ENCODE measurements around the gene YIF1B. TPM values are rescaled to one million over a fixed set of nuclear protein-coding genes. Genes with fewer than 3 reads are reported as not detected.

YIF1B gene
- total and polyA plus RNA-seq, 4 donors: 34.1 to 74.1 (median 42.9) TPM

- 93% methylated on average over 22 of the region's 22 CpGs for WGBS
- Histone ChIP-seq H3K27ac (ENCODE audit: low read depth in 1 of 2, low read length in 2 of 2) (no peak overlapping the region), H3K9ac (ENCODE audit: low read depth in 1 of 2, low read length in 2 of 2) (no peak overlapping the region), H3K4me3 (ENCODE audit: low read depth in 1 of 3, low read length in 3 of 3) (no peak overlapping the region), H3K9me3 (ENCODE audit: control insufficient read depth in 4 of 4, low read length in 3 of 4) (no peaks in the 10 kb centered on the region), H3K27me3 (ENCODE audit: control insufficient read depth in 4 of 4, insufficient read depth in 4 of 4, low read length in 3 of 4) (no peaks in the 10 kb centered on the region), H3K4me1 (ENCODE audit: control insufficient read depth in 4 of 4, insufficient read depth in 4 of 4, low read length in 3 of 4) (no peaks in the 10 kb centered on the region), H3K36me3 (ENCODE audit: control insufficient read depth in 4 of 4, insufficient read depth in 3 of 4, low read depth in 1 of 4, low read length in 3 of 4) (peaks cover 0 to 10% (median under 1%) of the 10 kb centered on the region in 4 donors)
- TF ChIP-seq GABPA (IDR thresholded peaks at IDR 0.05 in 1 of 2, conservative IDR thresholded peaks at IDR 0.05 in 1 of 2): no peak
- no peak for TF ChIP-seq ATF3 (IDR thresholded peaks at IDR 0.05)
- no peak for TF ChIP-seq REST (IDR thresholded peaks at IDR 0.05)
- no peak for TF ChIP-seq HNF4A (conservative IDR thresholded peaks at IDR 0.05)
- no peak for TF ChIP-seq NR2F2 (IDR thresholded peaks at IDR 0.05)
- no peak for TF ChIP-seq FOXA2 (IDR thresholded peaks at IDR 0.05)
- no peak for DNase-seq (ENCODE audit: low spot score)
Observed at GRCh38 chr19:38326591-38326990, 10.8 kb upstream of the YIF1B start.

- H3K27ac ChIP-seq (ENCODE audit: low read depth in 1 of 2, low read length in 2 of 2): no peak overlapping the region
- H3K27me3 ChIP-seq (ENCODE audit: control insufficient read depth in 4 of 4, insufficient read depth in 4 of 4, low read length in 3 of 4): no peaks in the 10 kb centered on the region
- WGBS: 86% methylated on average over 4 of the region's 4 CpGs
- no peak overlapping the region for H3K4me3 ChIP-seq (ENCODE audit: low read depth in 1 of 3, low read length in 3 of 3)
- peaks cover 0 to 10% (median under 1%) of the 10 kb centered on the region in 4 donors for H3K36me3 ChIP-seq (ENCODE audit: control insufficient read depth in 4 of 4, insufficient read depth in 3 of 4, low read depth in 1 of 4, low read length in 3 of 4)
- H3K4me1 ChIP-seq (ENCODE audit: control insufficient read depth in 4 of 4, insufficient read depth in 4 of 4, low read length in 3 of 4): peaks cover 0 to 8% (median 5%) of the 10 kb centered on the region in 4 donors
- H3K9me3 ChIP-seq (ENCODE audit: control insufficient read depth in 4 of 4, low read length in 3 of 4): no peaks in the 10 kb centered on the region
- H3K9ac ChIP-seq (ENCODE audit: low read depth in 1 of 2, low read length in 2 of 2): no peak overlapping the region
- no peak for DNase-seq (ENCODE audit: low spot score)
- TF ChIP-seq NR2F2 (IDR thresholded peaks at IDR 0.05): no peak
- TF ChIP-seq ZBTB33 (IDR thresholded peaks at IDR 0.05): no peak
- no peak for TF ChIP-seq FOXA1 (IDR thresholded peaks at IDR 0.05)
- TF ChIP-seq REST (IDR thresholded peaks at IDR 0.05): no peak
- TF ChIP-seq EGR1 (IDR thresholded peaks at IDR 0.05; ENCODE audit: low read depth in 2 of 2): no peak
- no peak for TF ChIP-seq HNF4A (conservative IDR thresholded peaks at IDR 0.05)
- TF ChIP-seq ATF3 (IDR thresholded peaks at IDR 0.05): no peak
- no peak for TF ChIP-seq YY1 (IDR thresholded peaks at IDR 0.05)
- TF ChIP-seq CTCF (IDR thresholded peaks at IDR 0.05; ENCODE audit: low read depth, low read length, missing input control): no peak
- no peak for TF ChIP-seq RXRA (IDR thresholded peaks at IDR 0.05)
- no peak for TF ChIP-seq TAF1 (conservative IDR thresholded peaks at IDR 0.05)
- no peak for TF ChIP-seq RAD21 (IDR thresholded peaks at IDR 0.05)
Observed at GRCh38 chr19:38324431-38324830, 8.7 kb upstream of the YIF1B start.
